H9 (cell line): ENCODE measurements around the gene RAB40C. TPM values are rescaled to one million over a fixed set of nuclear protein-coding genes. Genes with fewer than 3 reads are reported as not detected.

ENCODE experiments used
- DNase-seq: peaks from one replicate; pipeline ENCODE4 v3.0.0-alpha.2; 2017
- H2AFZ ChIP-seq: one replicate; pipeline ENCODE4 v1.6.1; 2013; ENCODE audit warnings: mild to moderate bottlenecking, low read length, control low read depth, moderate library complexity
- H2AK5ac ChIP-seq: 2 replicates; pipeline ENCODE4 v1.6.1; 2013; ENCODE audit warnings: low read length, control low read depth, mixed read lengths; ENCODE audit not compliant: insufficient read length
- H2BK120ac ChIP-seq: one replicate; pipeline ENCODE4 v1.6.1; 2013; ENCODE audit warnings: low read depth, mild to moderate bottlenecking, low read length, control low read depth, inconsistent platforms; ENCODE audit not compliant: poor library complexity, severe bottlenecking
- H2BK12ac ChIP-seq: 2 replicates; pipeline ENCODE4 v1.6.1; 2013; ENCODE audit warnings: low read length, control low read depth, mixed read lengths, low read depth; ENCODE audit not compliant: insufficient read length
- H2BK15ac ChIP-seq: 2 replicates; pipeline ENCODE4 v1.6.1; 2013; ENCODE audit warnings: low read depth, low read length, control low read depth
- H2BK20ac ChIP-seq: one replicate; pipeline ENCODE4 v1.6.1; 2013; ENCODE audit warnings: low read depth, mild to moderate bottlenecking, low read length, control low read depth, inconsistent platforms; ENCODE audit not compliant: poor library complexity, severe bottlenecking
- H2BK5ac ChIP-seq: 2 replicates; pipeline ENCODE4 v1.6.1; 2013; ENCODE audit warnings: low read length, control low read depth, mixed read lengths; ENCODE audit not compliant: insufficient read length
- H3K14ac ChIP-seq: 2 replicates; pipeline ENCODE4 v1.6.1; 2013; ENCODE audit warnings: low read length, control low read depth; ENCODE audit not compliant: insufficient read depth
- H3K18ac ChIP-seq: 2 replicates; pipeline ENCODE4 v1.6.1; 2013; ENCODE audit warnings: low read depth, mild to moderate bottlenecking, mixed read lengths, low read length, control low read depth; ENCODE audit not compliant: insufficient read length
- H3K23ac ChIP-seq: 2 replicates; pipeline ENCODE4 v1.6.1; 2013; ENCODE audit warnings: low read length, control low read depth, mixed read lengths, low read depth; ENCODE audit not compliant: insufficient read length
- H3K23me2 ChIP-seq: 2 replicates; pipeline ENCODE4 v1.6.1; 2013; ENCODE audit warnings: low read depth, mild to moderate bottlenecking, mixed read lengths, low read length, control low read depth; ENCODE audit not compliant: insufficient read length, poor library complexity, severe bottlenecking
- H3K27ac ChIP-seq: 2 replicates; pipeline ENCODE4 v1.5.1; 2013; ENCODE audit warnings: low read length, control low read depth, mixed read lengths, low read depth; ENCODE audit not compliant: insufficient read length
- H3K27me3 ChIP-seq: 2 replicates; pipeline ENCODE4 v1.6.1; 2013; ENCODE audit warnings: low read length, control low read depth, inconsistent platforms; ENCODE audit not compliant: insufficient read depth
- H3K4ac ChIP-seq: 2 replicates; pipeline ENCODE4 v1.6.1; 2013; ENCODE audit warnings: low read depth, mild to moderate bottlenecking, control low read depth, inconsistent platforms, low read length, moderate library complexity
- H3K4me1 ChIP-seq: 2 replicates; pipeline ENCODE4 v1.6.1; 2013; ENCODE audit warnings: low read length, control low read depth, inconsistent platforms; ENCODE audit not compliant: insufficient read depth
- H3K4me2 ChIP-seq: 2 replicates; pipeline ENCODE4 v1.6.1; 2013; ENCODE audit warnings: low read length, control low read depth, mixed read lengths; ENCODE audit not compliant: insufficient read length, insufficient read depth
- H3K56ac ChIP-seq: 2 replicates; pipeline ENCODE4 v1.6.1; 2013; ENCODE audit warnings: low read depth, mild to moderate bottlenecking, mixed read lengths, low read length, control low read depth; ENCODE audit not compliant: insufficient read length
- H3K79me1 ChIP-seq: 2 replicates; pipeline ENCODE4 v1.6.1; 2013; ENCODE audit warnings: low read depth, mild to moderate bottlenecking, moderate library complexity, low read length, control low read depth, inconsistent platforms; ENCODE audit not compliant: insufficient read depth, poor library complexity, severe bottlenecking
- H3K79me2 ChIP-seq: 2 replicates; pipeline ENCODE4 v1.6.1; 2013; ENCODE audit warnings: low read length, control low read depth, inconsistent platforms; ENCODE audit not compliant: insufficient read depth
- H3K9ac ChIP-seq: 2 replicates; pipeline ENCODE4 v1.6.1; 2013; ENCODE audit warnings: low read length, control low read depth, mixed read lengths; ENCODE audit not compliant: insufficient read length; ENCODE audit errors: extremely low read depth
- H3K9me3 ChIP-seq: one replicate; pipeline ENCODE4 v1.6.1; 2013; ENCODE audit warnings: low read depth, low read length, inconsistent platforms; ENCODE audit not compliant: control insufficient read depth
- H3T11ph ChIP-seq: one replicate; pipeline ENCODE4 v1.6.1; 2013; ENCODE audit warnings: mild to moderate bottlenecking, low read length, control low read depth, inconsistent platforms
- H4K20me1 ChIP-seq: one replicate; pipeline ENCODE4 v1.6.1; 2013; ENCODE audit not compliant: control insufficient read depth, insufficient read length, insufficient read depth
- H4K5ac ChIP-seq: 2 replicates; pipeline ENCODE4 v1.6.1; 2013; ENCODE audit warnings: low read depth, mild to moderate bottlenecking, mixed read lengths, low read length, control low read depth; ENCODE audit not compliant: insufficient read length
- H4K8ac ChIP-seq: replicated peaks from 2 replicates; pipeline ENCODE4 v1.6.1; 2013; ENCODE audit warnings: low read length, control low read depth, mixed read lengths, low read depth; ENCODE audit not compliant: insufficient read length
- H4K91ac ChIP-seq: 2 replicates; pipeline ENCODE4 v1.6.1; 2013; ENCODE audit warnings: low read depth, mild to moderate bottlenecking, moderate library complexity, mixed read lengths, low read length, control low read depth; ENCODE audit not compliant: insufficient read length
- H3K27ac Mint-ChIP-seq, 3 experiments: 2 replicates in 2 of 3; 3 replicates in 1 of 3; pipeline ENCODE4 v1.8.0; 2020 to 2021; ENCODE audit warnings: mixed read lengths in 3 of 3, mild to moderate bottlenecking in 1 of 3, moderate library complexity in 1 of 3
- H3K27me3 Mint-ChIP-seq: 2 replicates; pipeline ENCODE4 v1.8.0; 2021; ENCODE audit warnings: low read depth, mild to moderate bottlenecking, moderate library complexity, mixed read lengths
- H3K36me3 Mint-ChIP-seq, 3 experiments: 2 replicates in 2 of 3; 3 replicates in 1 of 3; pipeline ENCODE4 v1.8.0; 2020 to 2021; ENCODE audit warnings: low read depth in 3 of 3, mixed read lengths in 3 of 3; ENCODE audit not compliant: insufficient read depth in 1 of 3
- H3K4me1 Mint-ChIP-seq, 2 experiments: 2 replicates each; pipeline ENCODE4 v1.8.0; 2020; ENCODE audit warnings: mixed read lengths in 2 of 2
- H3K4me3 Mint-ChIP-seq, 2 experiments: 2 replicates in 1 of 2; 3 replicates in 1 of 2; pipeline ENCODE4 v1.8.0; 2020 to 2021; ENCODE audit warnings: mild to moderate bottlenecking in 2 of 2, mixed read lengths in 2 of 2, moderate library complexity in 1 of 2
- H3K9me3 Mint-ChIP-seq, 2 experiments: 2 replicates in 1 of 2; 3 replicates in 1 of 2; pipeline ENCODE4 v1.8.0; 2020; ENCODE audit warnings: mild to moderate bottlenecking in 2 of 2, mixed read lengths in 2 of 2, moderate library complexity in 1 of 2
- CTCF ChIP-seq: fragments of 200-600 bp; sonication (generic); conservative IDR thresholded peaks from 3 replicates; pipeline ENCODE4 v1.8.0; 2021; ENCODE audit warnings: antibody characterized with exemption, mild to moderate bottlenecking
- WGBS: extraction: QIAGEN DNeasy Blood & Tissue Kit; methylation state at CpG from one replicate; pipeline ENCODE4 v1.1.7; 2013; ENCODE audit warnings: missing lambda C conversion rate, low lambda C conversion rate, mixed read lengths; ENCODE audit not compliant: insufficient read length; ENCODE audit errors: extremely low coverage; 5-methylcytosine and 5-hydroxymethylcytosine counted together
- total RNA-seq: library from RNA; stranded (reverse); gene quantifications from 2 replicates; pipeline ENCODE4 v1.2.1, GENCODE V29; 2021

The RAB40C gene
- total RNA-seq, 1 experiment from 2014 or later: 19.1 TPM

DNA sequence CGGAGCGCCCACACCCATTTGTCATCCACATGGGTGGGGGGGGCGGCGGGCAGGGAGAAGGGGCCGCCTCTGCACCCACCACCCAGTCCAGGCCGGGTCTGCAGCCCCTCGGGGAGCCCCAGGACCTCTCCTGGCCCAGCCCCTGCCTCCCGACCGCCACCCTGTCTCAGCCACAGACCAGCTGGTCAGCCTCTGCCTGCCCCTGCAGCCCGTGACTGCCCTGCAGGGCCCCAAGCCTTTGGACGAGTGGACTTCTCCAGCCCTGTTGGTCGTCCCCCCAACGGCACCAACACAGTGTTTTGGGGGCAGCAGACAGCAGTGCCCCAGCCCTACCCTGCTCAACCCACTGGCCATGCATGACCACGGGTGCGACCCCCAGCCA is 28.5 kb upstream of the RAB40C start:
- H3K27me3 Mint-ChIP-seq: peaks cover 42% of the 10 kb centered on the region
- no peaks in the 10 kb centered on the region for H3K9me3 ChIP-seq

More for the DNA sequence above, 28.5 kb upstream of the RAB40C start:
- H3K9ac ChIP-seq: no peak overlapping the region
- H4K8ac ChIP-seq: no peak overlapping the region
- no peak overlapping the region for H3K4me2 ChIP-seq
- no CpG with 5 or more reads among the region's 15 CpGs for WGBS
- H3K79me2 ChIP-seq: no peaks in the 10 kb centered on the region
- no peak overlapping the region for H3K23ac ChIP-seq
- H2BK15ac ChIP-seq: no peak overlapping the region
- H3K56ac ChIP-seq: no peak overlapping the region
- no peaks in the 10 kb centered on the region for H3K23me2 ChIP-seq
- no peaks in the 10 kb centered on the region for H3K79me1 ChIP-seq
- no peak overlapping the region for H2BK120ac ChIP-seq
- no peaks in the 10 kb centered on the region for H3K4me1 ChIP-seq
- H3T11ph ChIP-seq: no peak overlapping the region
- H3K27ac Mint-ChIP-seq: no peak overlapping the region
- no peak overlapping the region for H3K18ac ChIP-seq
- no peaks in the 10 kb centered on the region; a peak in 1 of 5 replicates for H3K9me3 Mint-ChIP-seq
- peaks cover 2% of the 10 kb centered on the region; the same call in 1 of the 2 replicates for H3K27me3 ChIP-seq
- DNase-seq: no peak
- H2AFZ ChIP-seq: no peak overlapping the region
- H3K14ac ChIP-seq: no peak overlapping the region; the same call in 1 of the 2 replicates
- no peak overlapping the region for H4K5ac ChIP-seq
- no peak overlapping the region for H2BK20ac ChIP-seq
- H4K91ac ChIP-seq: no peak overlapping the region
- peaks cover 3% of the 10 kb centered on the region for H4K20me1 ChIP-seq
- no peak overlapping the region for H3K4me3 Mint-ChIP-seq
- no peaks in the 10 kb centered on the region; a peak in 1 of 7 replicates for H3K36me3 Mint-ChIP-seq
- H2BK12ac ChIP-seq: no peak overlapping the region
- no peak overlapping the region for H3K4ac ChIP-seq
- peaks cover under 1 to 7% of the 10 kb centered on the region in 2 experiments; a peak in 3 of 4 replicates for H3K4me1 Mint-ChIP-seq
- H2AK5ac ChIP-seq: no peak overlapping the region
- TF ChIP-seq CTCF: no peak
- H2BK5ac ChIP-seq: no peak overlapping the region
- H3K27ac ChIP-seq: no peak overlapping the region
